ENCODE data around the gene SFXN2.

DNA sequence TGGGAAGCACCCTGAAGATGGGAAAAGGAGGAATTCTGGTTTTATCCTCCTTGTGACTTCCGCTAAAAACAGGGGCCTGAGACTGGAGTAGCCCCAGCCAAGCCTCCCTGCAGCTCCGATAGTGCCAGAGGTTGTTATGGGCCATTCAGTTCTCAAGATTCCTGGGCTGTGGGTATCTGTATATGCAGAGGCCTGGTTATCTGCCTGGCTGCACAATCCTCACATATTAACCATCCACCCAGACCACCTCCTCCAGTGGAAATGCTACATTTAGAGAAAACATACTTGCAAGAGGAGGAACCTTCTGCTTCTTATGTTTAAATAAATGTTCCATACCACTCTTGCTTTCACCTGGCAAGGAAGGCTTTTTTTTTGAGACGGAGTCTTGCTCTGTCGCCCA is 34.8 kb upstream of the SFXN2 start:
- no peak for TF ChIP-seq ELF4 (IDR thresholded peaks at IDR 0.05)
- TF ChIP-seq ARNT (IDR thresholded peaks at IDR 0.05): no peak
- no peak for TF ChIP-seq SP1 (IDR thresholded peaks at IDR 0.05)

Measured in HEK293T (cell line).